ENCODE results near the gene DNAH17.

GRCh38 chr17:78621720-78622490 lies 44.7 kb upstream of the DNAH17 start:
- TF ChIP-seq CTCF (conservative IDR thresholded peaks at IDR 0.05; ENCODE audit: low read depth, low read length) (no peak), EZH2 (IDR thresholded peaks at IDR 0.05; ENCODE audit: borderline replicate concordance, low read depth, low read length, poor library complexity, severe bottlenecking) (no peak)
